HK-2 (cell line): ENCODE data around the gene PREX1.

Experiments
- DNase-seq: peaks from one replicate; pipeline ENCODE4 v3.0.0-alpha.2; 2018; ENCODE audit not compliant: unreplicated experiment

Gene PREX1

GRCh38 chr20:48703511-48704219 lies 124.1 kb downstream of the PREX1 start:
- DNase-seq: no peak

DNA sequence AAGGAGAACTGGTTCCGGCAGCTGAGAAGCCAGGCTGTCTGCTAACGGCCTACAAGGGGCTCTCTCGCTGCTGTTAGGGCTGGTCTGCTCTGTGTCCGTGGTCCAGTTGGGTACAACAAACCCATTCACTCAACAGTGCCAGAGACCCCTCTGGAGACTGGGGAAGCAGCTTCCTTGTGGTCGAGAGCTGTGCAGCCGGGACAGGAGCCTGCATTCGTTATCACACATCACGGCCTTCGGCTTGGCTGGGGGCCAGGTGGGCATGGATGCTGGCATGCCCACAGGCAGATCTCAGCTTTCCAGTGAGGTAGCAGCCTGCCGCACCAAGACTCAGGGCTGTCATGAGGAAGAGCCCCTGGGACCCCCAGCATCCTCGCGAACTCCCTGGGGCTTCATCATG lies 124.7 kb downstream of the PREX1 start:
- no peak for DNase-seq

- no peak for DNase-seq
These were observed 125.3 kb downstream of the PREX1 start for GRCh38 chr20:48702455-48702913.

DNA sequence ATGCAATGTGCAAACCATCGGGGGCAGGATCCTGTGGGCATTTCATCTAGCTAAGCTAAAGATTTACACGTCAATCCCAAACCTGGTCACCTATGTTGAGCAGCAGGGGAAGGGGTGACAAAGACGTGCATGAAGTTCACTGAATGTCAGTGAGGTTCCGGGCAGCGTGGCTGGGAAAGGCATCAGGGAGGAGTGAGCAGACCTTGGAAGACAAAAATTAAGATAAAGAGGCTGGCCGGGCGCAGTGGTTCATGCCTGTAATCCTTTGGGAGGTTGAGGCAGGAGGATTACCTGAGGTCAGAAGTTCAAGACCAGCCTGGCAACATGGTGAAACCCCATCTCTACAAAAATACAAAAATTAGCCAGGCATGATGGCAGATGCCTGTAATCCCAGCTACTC lies 126.1 kb downstream of the PREX1 start:
- no peak for DNase-seq

DNA sequence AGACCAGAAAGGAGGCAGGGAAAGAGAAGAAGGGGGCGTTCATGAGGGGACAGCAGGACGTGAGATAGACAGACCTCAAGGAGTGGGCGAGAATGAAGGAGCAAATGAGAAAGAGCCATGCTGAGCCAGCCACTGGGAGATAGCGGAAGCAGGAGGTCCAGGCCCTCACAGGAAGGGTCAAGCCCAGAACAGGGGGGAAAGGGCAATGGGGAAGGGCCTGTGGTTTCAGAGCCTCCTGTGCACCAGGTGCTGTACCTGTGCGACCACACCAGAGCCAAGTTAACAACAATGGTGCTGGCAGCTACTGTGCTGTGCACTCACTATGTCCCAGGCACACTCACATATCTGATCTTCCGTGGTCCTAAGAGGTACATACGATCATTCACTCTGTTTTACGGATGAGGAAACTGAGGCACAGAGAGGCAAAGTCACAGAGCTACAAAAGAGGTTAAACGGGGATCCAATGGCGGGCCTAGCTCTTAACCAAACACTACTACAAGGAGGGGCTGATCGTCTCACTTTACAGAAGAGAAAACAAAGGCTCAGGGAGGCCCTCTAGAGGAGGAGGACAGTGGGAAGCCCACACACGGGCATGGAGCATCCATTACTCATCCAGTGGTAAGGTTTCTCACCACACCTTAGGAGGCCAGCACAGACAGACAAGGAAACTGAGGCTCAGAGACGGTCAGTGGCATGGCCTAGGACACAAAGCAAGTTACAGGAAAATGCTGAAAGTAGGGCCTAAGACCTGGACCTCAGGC lies 129.1 kb downstream of the PREX1 start:
- no peak for DNase-seq

DNA sequence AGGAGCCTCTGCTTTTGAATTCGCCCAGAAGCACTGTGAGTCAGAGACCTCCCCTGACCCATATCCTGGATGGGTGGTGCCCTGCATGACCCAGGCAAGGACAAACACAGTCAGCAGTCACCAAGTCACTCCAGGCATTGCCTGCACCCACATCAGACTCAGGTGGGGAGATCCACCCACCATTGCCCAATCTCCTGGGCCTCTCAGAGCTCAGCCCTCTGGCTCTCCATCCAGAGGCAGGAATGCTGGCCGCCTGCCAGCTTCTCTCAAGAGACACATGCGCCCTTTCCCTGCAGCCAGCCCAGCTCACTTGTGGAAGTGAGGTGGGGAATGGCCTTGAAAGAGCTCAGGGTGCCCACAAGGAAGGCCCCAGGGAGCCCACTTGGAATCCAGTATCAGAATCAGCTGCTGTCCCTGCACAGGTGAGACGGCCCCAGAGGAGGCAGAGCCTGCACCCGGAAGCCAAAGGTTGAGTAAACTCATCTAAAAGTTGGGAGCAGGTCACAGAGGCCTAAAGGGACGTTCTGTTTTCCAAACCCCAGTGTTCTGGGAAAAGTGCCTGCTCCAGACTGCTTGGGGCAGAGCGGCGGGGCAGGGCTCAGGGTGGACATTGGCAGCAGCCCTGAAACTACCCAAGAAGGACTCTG lies 129.8 kb downstream of the PREX1 start:
- DNase-seq: peak; percentile 55

GRCh38 chr20:48696671-48697070 lies 131.1 kb downstream of the PREX1 start:
- DNase-seq: no peak

- no peak for DNase-seq
These were observed 132.1 kb downstream of the PREX1 start for GRCh38 chr20:48695738-48696137.

GRCh38 chr20:48695255-48695654 lies 132.5 kb downstream of the PREX1 start:
- no peak for DNase-seq

GRCh38 chr20:48694381-48694865 lies 133.4 kb downstream of the PREX1 start:
- no peak for DNase-seq

- no peak for DNase-seq
These were observed 136.3 kb downstream of the PREX1 start for GRCh38 chr20:48691523-48691922.

DNA sequence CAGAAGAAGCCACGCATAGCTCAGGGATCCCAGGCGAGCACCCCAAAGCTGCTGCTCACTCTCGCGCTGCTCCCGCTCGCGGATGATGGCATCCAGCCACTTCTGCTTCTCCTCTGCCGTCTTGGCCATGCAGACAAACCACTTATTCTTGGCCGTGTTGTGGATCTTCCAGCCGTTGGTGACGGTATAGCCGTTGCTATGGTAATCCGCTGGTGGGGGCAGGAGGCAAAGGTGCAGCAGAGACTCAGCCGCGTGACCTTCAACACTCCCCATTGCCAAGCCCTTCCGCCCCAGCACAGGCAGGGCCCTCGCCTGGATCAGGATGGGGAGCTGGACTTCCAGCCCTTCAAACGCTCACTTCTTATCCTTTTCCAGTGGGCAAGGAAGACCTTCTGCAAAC lies 136.9 kb downstream of the PREX1 start:
- no peak for DNase-seq

- no peak for DNase-seq
These were observed 137.8 kb downstream of the PREX1 start for GRCh38 chr20:48689874-48690571.

- no peak for DNase-seq
These were observed 138.4 kb downstream of the PREX1 start for GRCh38 chr20:48689388-48689787.

- DNase-seq: no peak
These were observed 139.2 kb downstream of the PREX1 start for GRCh38 chr20:48688579-48688978.

- no peak for DNase-seq
These were observed 140.5 kb downstream of the PREX1 start for GRCh38 chr20:48687117-48687800.

- no peak for DNase-seq
These were observed 141.3 kb downstream of the PREX1 start for GRCh38 chr20:48686238-48687116.

- DNase-seq: no peak
These were observed 142.5 kb downstream of the PREX1 start for GRCh38 chr20:48685300-48685699.

DNA sequence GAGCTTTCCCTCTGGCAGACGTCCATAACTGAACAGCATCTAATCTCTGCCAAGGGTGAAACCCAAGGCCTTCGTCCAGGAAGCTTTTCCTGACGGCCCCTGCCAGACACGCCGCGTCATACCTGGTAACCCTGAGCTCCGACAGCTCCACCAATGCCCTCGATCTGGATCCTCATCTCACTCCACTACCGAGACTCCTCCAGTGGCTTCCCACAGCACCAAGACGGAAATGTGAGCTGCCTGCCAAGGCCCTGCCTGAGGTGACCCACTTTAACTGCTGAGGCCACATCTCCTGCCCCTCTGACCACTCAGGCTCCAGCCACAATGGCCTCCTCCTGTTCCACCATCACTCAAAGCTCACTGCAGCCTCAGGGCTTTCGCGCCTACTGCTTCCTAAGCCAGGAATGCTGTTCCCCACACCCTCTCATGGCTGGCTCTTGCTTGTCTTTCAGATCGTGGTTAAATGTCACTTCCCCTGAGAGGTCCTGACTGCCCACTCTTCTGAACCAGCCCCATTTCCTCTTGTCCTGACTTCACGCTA lies 143.2 kb downstream of the PREX1 start:
- no peak for DNase-seq
